OCI-LY7 (cell line): ENCODE results near the gene BCAS4. TPM values are rescaled to one million over a fixed set of nuclear protein-coding genes. Genes with fewer than 3 reads are reported as not detected.

Experiments used
- BruUV-seq: library from RNA; stranded (reverse); fragments of 400-500 nt; replicated peaks from 2 replicates; lab custom pipeline; 2021; lab: Mats Ljungman, UMichigan
- CTCF ChIA-PET: fragments of 300-600 bp; sonication (Branson Sonifier 250); formaldehyde crosslinking; loops from one replicate; lab custom pipeline; 2022; ENCODE audit warnings: antibody characterized with exemption; ENCODE audit not compliant: unreplicated experiment; lab: Charles Lee
- POLR2A ChIA-PET: fragments of 300-600 bp; sonication (Branson Sonifier 250); formaldehyde crosslinking; loops from one replicate; lab custom pipeline; 2022; ENCODE audit warnings: antibody characterized with exemption; lab: Charles Lee
- DNase-seq: peaks from one replicate; pipeline ENCODE4 v3.0.0-alpha.2; 2015; ENCODE audit warnings: low spot score
- H2AFZ ChIP-seq: fragments of 200-600 bp; sonication (generic), shearing (Covaris generic); 2 replicates; pipeline ENCODE4 v1.6.1; 2014; ENCODE audit warnings: mild to moderate bottlenecking, antibody characterized with exemption, low read length, moderate library complexity
- H3K27ac ChIP-seq: fragments of 200-600 bp; sonication (generic); 2 replicates; pipeline ENCODE4 v1.5.1; 2014; ENCODE audit warnings: mixed run types, low read depth, mild to moderate bottlenecking, moderate library complexity, low read length, inconsistent platforms; ENCODE audit not compliant: poor library complexity, severe bottlenecking
- H3K36me3 ChIP-seq: fragments of 200-600 bp; sonication (generic); 2 replicates; pipeline ENCODE4 v1.6.1; 2014; ENCODE audit warnings: mild to moderate bottlenecking, antibody characterized with exemption, low read length, moderate library complexity, mixed read lengths; ENCODE audit not compliant: insufficient read depth
- H3K4me1 ChIP-seq: fragments of 200-600 bp; sonication (generic); 2 replicates; pipeline ENCODE4 v1.5.1; 2014; ENCODE audit warnings: mild to moderate bottlenecking, low read length; ENCODE audit not compliant: insufficient read depth, poor library complexity, severe bottlenecking
- H3K4me2 ChIP-seq: fragments of 200-600 bp; sonication (generic); 2 replicates; pipeline ENCODE4 v1.6.1; 2014; ENCODE audit warnings: mild to moderate bottlenecking, low read length
- H3K4me3 ChIP-seq: fragments of 200-600 bp; sonication (generic); 2 replicates; pipeline ENCODE4 v1.5.1; 2014; ENCODE audit warnings: mild to moderate bottlenecking, low read depth, low read length; ENCODE audit not compliant: poor library complexity, severe bottlenecking
- H3K79me2 ChIP-seq: fragments of 200-600 bp; sonication (generic); 2 replicates; pipeline ENCODE4 v1.6.1; 2016; ENCODE audit warnings: low read depth, mild to moderate bottlenecking, low read length, moderate library complexity, mixed read lengths; ENCODE audit not compliant: insufficient read depth
- H3K9me2 ChIP-seq: fragments of 200-600 bp; sonication (generic); 2 replicates; pipeline ENCODE4 v1.6.1; 2016; ENCODE audit warnings: mild to moderate bottlenecking, low read length, mixed read lengths; ENCODE audit not compliant: insufficient read depth
- H3K9me3 ChIP-seq: fragments of 200-600 bp; sonication (generic); 2 replicates; pipeline ENCODE4 v1.6.1; 2014; ENCODE audit warnings: mild to moderate bottlenecking, mixed run types, low read length, mixed read lengths
- H4K20me1 ChIP-seq: fragments of 200-600 bp; sonication (generic); 2 replicates; pipeline ENCODE4 v1.6.1; 2014; ENCODE audit warnings: mild to moderate bottlenecking, antibody characterized with exemption, low read length, moderate library complexity, mixed read lengths; ENCODE audit not compliant: insufficient read depth
- CTCF ChIP-seq: fragments of 200-600 bp; sonication (generic); conservative IDR thresholded peaks from 2 replicates; pipeline ENCODE4 v1.5.1; 2014; ENCODE audit warnings: mild to moderate bottlenecking, antibody characterized with exemption, low read length, moderate library complexity, mixed read lengths
- EZH2phosphoT487 ChIP-seq: fragments of 200-600 bp; sonication (generic); IDR thresholded peaks from 2 replicates; pipeline ENCODE4 v1.6.1; 2018; ENCODE audit warnings: low read depth, borderline replicate concordance, mild to moderate bottlenecking, mixed run types, antibody characterized with exemption, low read length, moderate library complexity, mixed read lengths
- intact Hi-C: fragments of 100-400 bp; cut with micrococcal nuclease; formaldehyde crosslinking; loops from one replicate; pipeline ENCODE4 v1.10.0; 2022; ENCODE audit not compliant: unreplicated experiment
- total RNA-seq, 2 experiments: library from RNA; depleted of rRNA in 1 of 2; stranded (reverse); fragments of >200 nt in 1 of 2; shearing (Covaris generic) in 1 of 2; gene quantifications; 2 replicates each; pipeline ENCODE4 v1.2.3, GENCODE V29; 2014 to 2022

BCAS4 gene
- total RNA-seq, 2 experiments from 2014 or later = 173 to 181 TPM

DNA sequence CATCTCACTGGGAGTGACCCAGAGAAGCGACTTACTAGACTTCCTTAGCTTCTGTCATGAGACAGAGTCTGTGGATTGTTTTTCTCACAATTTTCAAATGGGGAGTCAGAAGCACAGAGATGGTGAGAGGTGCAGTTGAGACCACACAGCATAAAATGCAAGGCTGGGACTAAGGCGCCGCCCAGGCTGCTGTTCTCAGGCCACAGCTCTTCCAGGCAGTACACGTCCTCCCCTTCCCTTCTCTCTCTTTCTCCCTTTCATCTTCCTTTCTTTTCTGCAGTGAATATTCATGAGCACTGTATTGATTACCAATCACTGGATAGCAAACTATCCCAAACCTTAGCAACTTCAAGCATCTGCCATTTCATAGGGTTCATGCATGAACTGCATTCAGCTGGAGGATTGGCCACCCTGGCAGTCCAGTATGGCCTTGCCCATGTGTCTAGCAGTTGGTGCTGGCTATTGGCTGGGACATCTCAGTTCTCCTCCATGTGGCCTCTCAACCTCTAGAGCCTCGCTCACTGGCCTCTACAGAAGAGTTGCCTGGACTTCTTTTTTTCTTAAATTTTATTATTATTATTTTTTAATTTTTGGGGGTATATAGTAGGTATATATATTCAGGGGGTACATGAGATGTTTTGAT, 11.4 kb downstream of the BCAS4 start:
- POLR2A ChIA-PET = interaction anchor here (0.6 to 1.7 kb wide), 4 partner anchors 8 to 13 kb away, joined by 3 to 8 read pairs (median 6); no protein-coding TSS in a partner anchor
- peak overlapping the region; percentile 90 for H3K4me2 ChIP-seq

GRCh38 chr20:50810063-50810462, 15.2 kb downstream of the BCAS4 start:
- Histone ChIP-seq H3K9me3 (peaks cover 7% of the 10 kb centered on the region; the same call in 1 of the 2 replicates), H3K36me3 (peaks cover 41% of the 10 kb centered on the region), H3K27ac (peak overlapping the region; percentile 97), H3K4me1 (peaks cover 100% of the 10 kb centered on the region), H3K79me2 (peaks cover 99% of the 10 kb centered on the region), H4K20me1 (no peaks in the 10 kb centered on the region), H3K9me2 (no peaks in the 10 kb centered on the region), H2AFZ (no peak overlapping the region), H3K4me2 (peak overlapping the region; percentile 75), H3K4me3 (peak overlapping the region; percentile 56)
- TF ChIP-seq CTCF = no peak
- no peak for TF ChIP-seq EZH2phosphoT487
- BruUV-seq = no TSS peak
- POLR2A ChIA-PET = interaction anchor here (15.6 kb wide), 1 partner anchor 11 kb away, joined by 230 read pairs; the partner anchor contains the start of gene BCAS4
- intact Hi-C loops = loop anchor here (5.0 kb wide), 1 partner anchor 572 kb away; no protein-coding TSS in a partner anchor
- DNase-seq = peak; percentile 38
- CTCF ChIA-PET = no interaction called here

More for the DNA sequence above, 11.4 kb downstream of the BCAS4 start:
- H3K27ac ChIP-seq = peak overlapping the region; percentile 98
- peak overlapping the region; percentile 57 for H3K4me3 ChIP-seq
- H3K9me3 ChIP-seq = peaks cover 7% of the 10 kb centered on the region; the same call in 1 of the 2 replicates
- intact Hi-C loops = loop anchor here (10.0 kb wide), 1 partner anchor 659 kb away; no protein-coding TSS in a partner anchor
- TF ChIP-seq CTCF (no peak), EZH2phosphoT487 (no peak)
- CTCF ChIA-PET = no interaction called here
- no peaks in the 10 kb centered on the region for H4K20me1 ChIP-seq
- H3K36me3 ChIP-seq = peaks cover 58% of the 10 kb centered on the region
- BruUV-seq = no TSS peak
- no peaks in the 10 kb centered on the region for H3K9me2 ChIP-seq
- peaks cover 99% of the 10 kb centered on the region for H3K79me2 ChIP-seq
- H2AFZ ChIP-seq = no peak overlapping the region
- no peak for DNase-seq
- peaks cover 100% of the 10 kb centered on the region for H3K4me1 ChIP-seq
